ENCODE data around the gene CHST3.

The CHST3 gene

GRCh38 chr10:72061491-72061890 lies 97.3 kb downstream of the CHST3 start:
- DNase-seq: no peak

GRCh38 chr10:72061930-72062329 lies 97.7 kb downstream of the CHST3 start:
- DNase-seq: no peak

- no peak for DNase-seq
These were observed 98.2 kb downstream of the CHST3 start for GRCh38 chr10:72062382-72062781.

Data from activated CD4-positive, alpha-beta T cell treated with anti-CD3 and anti-CD28 coated beads, Interleukin-2, amount 50 U/mL, for 1 hour (primary cell).